NCI-H345 treated with DMSO at 0.1 percent for 48 hours (cell line): Measurements from ENCODE around the gene RBMS1.

Source experiments
- DNase-seq: peaks from one replicate; lab custom pipeline; 2025; ENCODE audit not compliant: unreplicated experiment; lab: John Stamatoyannopoulos, UW

RBMS1 gene

DNA sequence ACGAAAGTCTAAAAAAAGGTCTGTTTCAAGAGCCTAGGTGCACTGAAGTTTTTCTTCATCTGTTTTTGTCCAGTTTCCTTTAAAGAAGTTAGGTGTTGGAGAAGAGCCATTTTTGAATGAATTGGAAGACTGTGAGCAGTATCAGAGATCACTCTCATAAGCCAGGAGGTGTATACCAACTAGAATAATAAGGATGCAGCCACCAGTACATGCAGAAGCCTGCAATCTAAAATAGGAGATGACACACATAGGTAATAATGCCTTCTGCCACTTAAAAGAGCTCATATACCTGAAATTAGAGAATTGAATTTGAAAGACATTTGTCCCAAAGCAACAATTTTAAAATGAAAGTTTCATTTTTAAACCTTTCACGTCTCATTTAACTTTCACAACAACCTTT is 81.7 kb downstream of the RBMS1 start:
- DNase-seq = no peak

DNA sequence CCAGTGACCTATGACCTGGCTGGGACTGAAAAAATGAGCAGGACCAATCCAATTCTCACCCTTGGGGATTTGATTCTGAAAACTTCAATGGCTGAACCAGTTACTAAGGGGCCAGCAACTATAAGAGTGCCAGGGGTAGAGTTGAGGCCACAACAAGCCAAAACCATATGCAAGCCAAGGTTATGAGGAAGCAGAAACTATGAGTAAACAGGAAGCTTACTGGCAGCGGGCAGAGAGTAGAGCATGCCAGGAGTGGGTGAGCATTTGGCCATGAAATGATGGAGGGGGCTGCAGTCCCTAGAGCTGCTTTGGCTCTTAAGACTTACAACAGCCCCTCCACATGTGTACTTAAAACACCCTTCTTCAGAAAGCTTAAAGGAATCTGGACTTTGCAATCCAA is 82.4 kb downstream of the RBMS1 start:
- no peak for DNase-seq

DNA sequence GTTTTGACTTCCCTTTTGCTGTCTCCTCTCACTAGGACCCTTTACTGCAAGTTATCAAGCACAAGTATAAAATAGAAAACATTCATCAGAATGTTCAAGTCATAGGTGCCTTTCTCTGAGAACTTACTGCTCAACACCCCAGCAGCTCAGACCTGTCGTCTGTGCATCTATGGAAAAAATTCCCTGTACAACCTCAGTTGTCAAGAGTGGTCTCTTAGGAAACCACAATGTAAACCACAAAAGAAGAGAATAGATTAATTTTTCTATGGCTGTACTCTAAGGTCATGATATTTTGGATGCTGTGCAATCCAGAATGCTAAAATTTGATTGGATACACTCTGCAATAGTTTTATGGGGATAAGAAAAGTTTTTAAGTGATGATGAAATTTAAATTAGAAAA is 84.1 kb downstream of the RBMS1 start:
- DNase-seq = no peak

DNA sequence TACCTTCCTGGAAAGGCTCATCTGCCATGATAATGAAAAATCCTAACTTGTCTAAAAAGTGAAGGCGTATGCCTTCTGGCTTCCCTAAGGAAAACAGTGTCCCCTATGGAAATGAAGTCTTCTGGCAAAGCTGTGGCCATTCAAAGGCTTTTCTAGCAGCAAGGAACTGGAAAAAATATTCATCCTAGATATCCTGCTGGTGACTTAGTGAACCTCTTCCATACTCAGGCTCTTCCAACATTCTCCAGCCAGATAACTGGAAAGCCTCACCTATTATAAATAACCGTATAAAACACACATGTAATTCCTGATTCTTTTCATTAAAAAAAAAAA is 84.7 kb downstream of the RBMS1 start:
- DNase-seq = no peak

DNA sequence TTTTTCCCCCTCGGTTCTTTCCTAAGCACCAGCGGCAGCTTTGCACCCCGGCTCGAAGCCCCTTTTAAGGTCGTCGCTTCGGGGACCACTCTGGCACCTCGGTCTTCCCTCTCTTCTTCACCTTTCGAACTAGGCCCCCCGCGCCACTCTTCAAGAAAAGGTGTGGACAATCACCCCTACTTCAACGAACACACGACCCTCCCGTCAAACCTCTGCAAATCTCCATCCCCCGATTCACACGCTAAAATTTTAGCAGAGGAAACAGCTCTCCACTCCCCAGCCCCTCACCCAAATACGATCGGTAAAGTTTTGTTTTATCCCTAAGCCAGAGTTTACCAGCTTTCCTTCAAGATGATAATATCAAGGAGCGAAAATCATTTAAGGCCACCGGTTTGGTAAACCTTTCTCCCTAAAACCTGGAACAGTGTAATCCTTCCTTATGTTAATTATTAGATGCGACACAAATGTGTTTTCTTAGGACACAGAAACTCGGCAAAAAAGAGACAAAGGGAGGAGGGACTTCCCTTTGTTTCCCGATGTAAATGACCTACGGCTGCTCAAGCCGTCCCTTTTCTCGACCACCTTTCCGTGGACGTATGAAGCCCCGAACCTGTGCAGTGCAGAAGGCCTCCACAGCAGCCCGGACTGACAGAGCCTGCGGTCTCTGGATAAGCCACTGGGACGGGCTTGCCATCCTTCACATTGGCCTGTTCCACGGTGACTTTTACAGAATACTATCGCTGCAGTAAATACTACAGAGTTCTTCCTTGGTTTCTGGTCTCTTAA is 85.2 kb downstream of the RBMS1 start:
- no peak for DNase-seq

DNA sequence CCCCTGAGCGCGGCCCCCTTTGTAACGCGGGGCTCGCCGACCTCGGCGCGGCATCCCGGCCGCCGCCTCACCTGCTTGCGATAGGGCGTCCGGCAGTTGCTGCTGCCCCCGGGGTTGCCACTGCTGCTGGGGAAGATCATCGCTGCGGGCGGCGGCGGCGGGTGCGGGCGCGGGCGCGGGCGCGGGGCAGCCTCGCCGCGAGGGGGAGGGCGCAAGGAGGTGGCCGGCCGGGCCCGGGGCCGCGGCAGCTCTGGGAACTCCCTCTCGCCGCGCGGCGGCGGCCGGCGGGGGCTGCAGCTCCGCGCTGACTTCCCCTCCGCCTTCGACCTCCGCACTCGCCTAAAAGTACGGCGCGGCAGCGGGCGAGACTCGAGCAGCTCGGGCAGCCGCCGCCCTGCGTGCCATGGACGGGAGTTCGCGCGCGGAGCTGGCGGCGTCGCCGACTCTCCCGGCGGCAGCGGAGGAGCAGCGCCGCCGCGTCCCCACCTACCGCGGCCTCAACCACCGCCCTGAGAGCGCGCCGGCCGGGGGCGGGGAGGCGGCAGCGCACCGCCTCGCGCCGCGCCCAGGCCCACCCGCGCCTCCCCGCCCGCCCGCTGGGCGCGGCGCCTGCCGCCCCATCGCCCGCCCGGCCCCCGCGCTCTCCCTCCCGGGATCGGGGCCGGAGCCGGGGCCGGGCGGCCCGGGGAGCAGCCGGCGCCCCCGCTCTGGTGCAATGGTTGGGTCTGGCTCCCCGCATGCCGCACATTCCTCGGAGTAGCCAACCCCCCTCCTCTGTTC is 86.0 kb downstream of the RBMS1 start:
- DNase-seq = no peak

DNA sequence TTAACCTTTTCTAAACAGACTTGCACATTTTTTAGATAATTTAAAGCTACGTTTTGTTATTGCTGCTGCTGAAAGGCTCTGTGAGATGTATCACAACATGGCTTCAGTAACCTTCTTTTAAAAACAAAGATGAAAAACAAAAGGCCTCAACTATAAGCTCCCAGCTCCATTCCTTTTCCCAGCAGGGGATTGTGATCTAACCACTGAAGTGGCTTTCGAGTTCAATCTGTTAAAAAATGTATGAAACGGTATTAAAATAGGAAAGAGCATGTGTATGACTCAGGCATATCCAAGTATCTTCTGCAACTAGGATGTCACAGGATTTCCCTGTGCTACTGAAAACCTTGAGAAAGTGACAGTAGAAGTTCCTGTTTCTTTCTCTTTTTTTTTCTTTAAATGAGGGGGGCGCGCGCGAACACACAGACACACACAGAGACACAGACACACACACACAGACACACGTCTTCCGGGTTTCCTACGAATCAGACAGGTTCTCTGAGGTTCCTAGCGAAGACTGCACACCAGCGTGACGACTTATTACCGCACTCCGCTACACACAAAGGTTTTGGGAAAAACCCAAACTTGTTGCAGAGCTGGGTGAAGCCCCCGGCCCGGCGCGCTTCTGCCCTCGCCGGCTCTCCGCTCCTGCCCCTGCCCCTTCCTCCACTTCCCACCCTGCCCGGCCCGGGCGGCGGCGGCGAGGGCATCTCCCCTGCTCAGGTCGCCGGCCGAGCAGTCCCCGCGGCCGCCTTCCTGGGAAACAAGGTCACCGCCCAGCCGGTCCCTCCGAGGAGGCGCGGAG is 86.8 kb downstream of the RBMS1 start:
- DNase-seq = peak; percentile 38

DNA sequence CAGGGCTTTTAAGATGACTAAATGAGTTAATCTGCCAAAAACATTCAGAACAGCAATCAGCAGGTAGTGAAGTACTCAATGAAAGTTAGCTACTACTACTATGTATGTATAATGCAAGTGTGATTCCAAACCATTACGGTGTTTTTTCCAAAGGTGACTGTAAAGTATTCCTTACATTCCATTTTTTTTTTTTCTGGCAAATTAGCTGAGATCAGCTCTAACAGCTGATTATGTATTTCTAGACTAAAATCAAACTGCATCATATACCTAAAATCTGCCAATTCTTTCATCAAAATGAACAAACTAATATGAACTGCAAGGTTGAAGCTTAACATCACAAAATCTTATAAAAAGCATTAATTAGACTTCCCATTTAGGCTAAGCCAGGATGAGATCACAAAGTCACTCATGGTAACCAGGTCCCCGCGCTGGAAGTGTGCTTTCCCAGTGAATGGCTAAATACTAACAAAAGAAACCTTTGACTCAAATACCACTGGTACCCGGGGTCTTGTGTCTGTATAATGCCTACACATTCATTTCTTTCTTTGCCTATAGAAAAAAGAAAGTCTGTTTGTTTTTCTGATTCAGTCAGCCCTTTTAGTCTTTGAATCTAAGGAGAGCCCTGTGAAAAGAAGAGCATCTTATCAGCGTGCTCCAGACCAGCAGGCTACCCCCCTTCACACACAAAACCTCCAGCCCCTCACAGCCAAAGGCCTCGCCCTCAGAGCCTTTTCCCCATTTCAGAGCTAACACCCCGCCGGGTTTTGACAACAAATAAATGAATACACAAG is 88.3 kb downstream of the RBMS1 start:
- no peak for DNase-seq

DNA sequence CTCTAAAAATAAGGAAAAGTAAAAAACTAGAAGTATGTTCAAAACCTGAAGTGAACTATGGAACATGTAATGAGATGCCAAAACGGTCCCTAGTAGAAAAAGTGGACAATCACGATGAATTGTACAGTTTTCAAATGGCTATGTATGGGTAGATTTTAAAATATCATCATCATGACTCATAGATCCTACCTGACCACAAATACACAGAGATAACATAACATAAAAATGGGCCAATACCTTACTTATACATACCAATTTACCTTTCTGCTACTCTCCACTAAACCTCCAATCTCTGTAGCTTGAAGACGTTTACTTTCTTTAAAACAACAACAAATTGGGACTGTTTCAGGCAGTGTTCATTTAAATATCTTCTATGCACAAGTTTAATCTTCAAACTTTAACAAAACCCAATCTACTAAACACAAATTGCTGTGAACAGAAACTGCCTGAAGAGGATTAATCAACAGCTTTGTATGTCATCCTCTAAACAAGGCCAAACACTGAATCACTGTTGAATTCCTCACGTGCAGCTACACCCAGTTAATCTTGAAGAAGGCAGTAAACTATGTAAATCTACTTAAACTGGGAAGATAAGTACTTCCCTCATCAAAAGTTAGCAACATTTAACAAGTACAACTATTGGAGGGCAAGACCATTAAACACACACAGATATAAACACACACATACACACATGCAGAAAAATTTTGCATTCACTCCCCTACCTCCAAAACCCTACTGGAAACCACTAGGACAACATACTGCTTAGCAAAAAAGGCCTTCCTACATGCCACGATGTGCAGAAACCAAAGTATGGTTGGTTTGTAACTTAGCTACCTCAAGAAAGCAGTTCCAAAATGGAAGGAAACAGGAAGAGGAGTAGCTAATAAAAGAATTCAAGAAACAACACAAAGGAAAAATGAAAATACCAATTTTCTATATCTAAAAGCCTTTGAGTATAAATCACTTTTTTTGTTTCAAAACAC is 90.3 kb downstream of the RBMS1 start:
- DNase-seq = no peak

DNA sequence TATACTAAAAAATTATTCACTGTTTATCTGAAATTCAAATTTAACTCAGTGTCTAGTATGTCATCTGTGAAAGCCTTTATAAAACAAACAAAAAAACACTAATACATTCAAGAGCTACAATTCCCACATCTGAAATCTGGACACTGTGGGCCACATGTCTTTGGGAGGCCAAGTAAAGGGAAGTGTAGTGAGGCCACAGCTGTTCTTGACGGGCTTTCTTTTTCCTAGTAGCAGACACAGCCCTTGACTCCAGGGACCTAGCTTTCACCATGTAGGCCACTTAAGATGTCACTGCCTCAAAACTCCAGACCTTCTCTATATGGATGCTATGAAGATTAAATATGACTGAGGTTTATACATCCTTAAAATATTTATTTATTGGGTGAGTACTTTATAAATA is 91.1 kb downstream of the RBMS1 start:
- DNase-seq = no peak

DNA sequence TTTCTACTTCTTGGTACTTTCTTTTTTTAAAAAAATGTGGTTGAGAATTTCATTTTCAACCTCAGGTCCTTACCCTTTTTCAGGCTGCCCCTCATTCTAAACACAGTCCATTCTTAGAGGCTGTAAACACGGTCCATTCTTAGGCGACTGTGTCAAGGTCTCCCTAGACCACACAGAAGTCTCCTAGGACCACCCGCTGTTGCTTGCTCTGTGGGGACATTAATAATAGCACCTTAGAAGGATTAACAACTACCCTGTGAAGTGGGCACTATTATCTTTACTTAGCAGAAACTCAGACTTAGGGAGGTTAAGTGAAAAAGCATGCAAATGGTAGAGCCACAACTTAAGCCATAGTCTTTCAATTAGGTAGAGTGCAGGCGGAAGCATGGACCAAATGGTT is 91.7 kb downstream of the RBMS1 start:
- DNase-seq = no peak

DNA sequence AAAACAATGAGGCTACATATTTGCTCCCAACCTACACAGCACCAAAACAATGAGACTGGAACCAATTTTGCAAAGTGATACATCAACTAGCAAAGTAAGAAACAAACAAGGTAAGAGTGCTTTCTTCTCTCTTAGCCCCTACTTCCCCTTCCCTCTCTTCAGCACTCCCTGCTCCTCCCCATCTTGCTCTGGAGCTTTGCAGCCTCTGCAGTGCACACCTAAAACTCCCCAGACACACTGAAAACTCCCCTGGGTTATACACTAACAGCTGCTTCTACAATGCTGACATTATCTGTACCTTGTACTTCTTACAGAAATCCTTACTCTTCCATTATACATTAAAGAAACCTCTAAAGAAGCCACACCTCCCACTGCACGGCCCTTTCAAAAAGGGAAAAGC is 93.7 kb downstream of the RBMS1 start:
- no peak for DNase-seq

DNA sequence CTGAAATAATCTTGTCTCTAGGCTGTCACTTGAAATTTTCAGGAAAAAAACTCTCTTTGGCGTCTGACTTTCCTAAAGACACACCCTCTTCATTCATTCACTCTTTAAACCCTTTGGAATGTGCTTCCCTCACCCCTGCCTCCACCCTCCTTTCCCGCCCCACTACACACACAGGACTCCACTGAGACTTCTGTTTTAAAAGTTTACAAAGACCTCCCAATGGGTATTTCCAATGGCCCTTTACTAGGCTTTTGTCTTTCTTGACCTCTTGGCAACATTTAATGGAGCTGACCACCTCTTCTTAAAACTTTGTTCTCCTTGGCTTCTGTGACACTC is 96.1 kb downstream of the RBMS1 start:
- no peak for DNase-seq

DNA sequence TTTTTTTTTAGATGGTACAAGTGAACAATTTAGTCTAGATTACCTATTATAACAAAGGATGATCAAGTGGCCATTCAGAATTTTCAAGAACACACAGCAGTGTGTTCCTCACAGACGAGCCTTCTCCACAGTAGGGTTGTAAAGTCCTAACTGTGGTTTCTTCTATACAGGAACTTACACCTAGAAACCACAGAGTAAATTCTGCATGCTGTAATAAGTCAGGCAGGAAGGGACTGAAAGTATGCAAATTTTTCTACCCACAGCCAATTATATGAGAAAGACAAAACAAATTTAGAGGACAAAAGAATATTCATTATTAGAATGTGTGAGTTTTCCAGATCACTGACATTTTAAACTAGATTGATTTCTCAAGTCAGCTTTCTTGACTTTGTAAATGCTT is 99.5 kb downstream of the RBMS1 start:
- no peak for DNase-seq

DNA sequence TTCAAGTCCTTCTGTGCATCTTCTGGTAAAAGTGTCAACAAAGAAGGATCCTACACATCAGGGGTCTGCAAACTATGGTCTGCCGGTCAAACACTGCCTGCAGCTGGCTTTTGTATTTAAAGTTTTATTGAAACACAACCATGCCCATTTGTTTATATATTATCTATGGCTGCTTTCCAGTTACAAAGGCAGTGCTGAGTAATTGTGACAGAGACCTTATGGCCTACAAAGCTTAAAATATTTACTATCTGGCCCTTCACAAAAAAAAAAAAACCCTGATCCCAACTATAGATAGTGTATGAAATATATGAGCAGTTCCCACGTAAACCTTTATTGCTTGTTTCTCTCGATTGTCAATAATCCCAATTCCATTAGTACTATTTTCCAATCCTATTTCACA is 101.4 kb downstream of the RBMS1 start:
- DNase-seq = no peak

DNA sequence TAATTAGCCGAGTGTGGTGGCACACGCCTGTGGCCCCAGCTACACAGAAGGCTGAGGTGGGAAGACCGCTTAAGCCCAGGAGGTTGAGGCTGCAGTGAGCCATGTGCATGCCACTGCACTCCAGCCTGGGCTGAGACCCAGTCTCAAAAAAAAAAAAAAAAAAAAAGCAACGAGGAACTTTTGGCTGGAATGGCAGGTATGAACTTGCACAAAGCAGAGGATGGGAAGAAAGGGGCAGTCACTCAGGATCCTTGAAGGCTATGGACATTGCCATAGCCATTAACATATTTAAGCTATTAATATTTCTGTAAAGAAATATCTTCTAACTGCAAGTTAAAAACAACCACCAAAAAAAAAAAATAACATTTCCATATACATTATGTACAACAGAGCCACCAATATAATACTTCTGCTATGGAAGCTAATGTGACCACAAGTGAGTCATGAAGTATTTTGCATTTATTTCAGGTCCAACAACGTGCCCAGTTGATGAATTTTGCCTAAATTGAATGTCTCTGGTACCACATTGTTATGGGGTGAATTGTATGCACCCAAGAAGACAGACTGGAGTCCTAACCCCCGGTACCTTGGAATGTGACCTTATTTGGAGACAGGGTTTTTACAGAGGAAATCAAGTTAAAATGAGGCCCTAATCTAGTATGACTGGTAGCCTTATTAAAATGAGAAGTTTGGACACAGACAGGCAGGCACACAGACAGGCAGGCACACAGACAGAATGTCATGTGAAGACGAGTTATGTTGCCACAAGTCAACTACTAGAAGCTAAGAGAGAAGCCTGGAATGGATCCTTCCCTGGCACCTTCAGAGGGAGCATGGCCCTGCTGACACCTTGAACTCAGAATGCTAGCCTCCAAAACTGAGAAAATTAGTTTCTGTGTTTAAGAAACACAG is 102.8 kb downstream of the RBMS1 start:
- no peak for DNase-seq

DNA sequence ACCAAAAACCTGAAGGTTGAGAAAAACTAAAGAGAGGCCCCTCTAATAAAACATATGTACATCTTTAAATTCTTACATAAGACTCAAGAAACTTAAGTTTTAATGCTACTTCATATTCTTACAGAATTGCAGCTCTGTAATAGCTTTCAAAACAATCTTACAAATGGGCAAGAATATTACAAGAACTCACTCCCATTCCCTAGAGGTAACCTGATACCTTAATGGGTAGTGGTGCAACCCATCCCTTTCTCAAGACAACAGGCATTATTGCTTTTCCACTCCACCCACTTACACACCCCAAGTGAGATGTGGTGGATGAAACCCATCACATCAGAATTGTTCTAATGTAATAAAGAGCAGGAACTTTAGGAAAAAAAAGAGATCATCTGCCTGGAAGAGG is 103.7 kb downstream of the RBMS1 start:
- DNase-seq = no peak

DNA sequence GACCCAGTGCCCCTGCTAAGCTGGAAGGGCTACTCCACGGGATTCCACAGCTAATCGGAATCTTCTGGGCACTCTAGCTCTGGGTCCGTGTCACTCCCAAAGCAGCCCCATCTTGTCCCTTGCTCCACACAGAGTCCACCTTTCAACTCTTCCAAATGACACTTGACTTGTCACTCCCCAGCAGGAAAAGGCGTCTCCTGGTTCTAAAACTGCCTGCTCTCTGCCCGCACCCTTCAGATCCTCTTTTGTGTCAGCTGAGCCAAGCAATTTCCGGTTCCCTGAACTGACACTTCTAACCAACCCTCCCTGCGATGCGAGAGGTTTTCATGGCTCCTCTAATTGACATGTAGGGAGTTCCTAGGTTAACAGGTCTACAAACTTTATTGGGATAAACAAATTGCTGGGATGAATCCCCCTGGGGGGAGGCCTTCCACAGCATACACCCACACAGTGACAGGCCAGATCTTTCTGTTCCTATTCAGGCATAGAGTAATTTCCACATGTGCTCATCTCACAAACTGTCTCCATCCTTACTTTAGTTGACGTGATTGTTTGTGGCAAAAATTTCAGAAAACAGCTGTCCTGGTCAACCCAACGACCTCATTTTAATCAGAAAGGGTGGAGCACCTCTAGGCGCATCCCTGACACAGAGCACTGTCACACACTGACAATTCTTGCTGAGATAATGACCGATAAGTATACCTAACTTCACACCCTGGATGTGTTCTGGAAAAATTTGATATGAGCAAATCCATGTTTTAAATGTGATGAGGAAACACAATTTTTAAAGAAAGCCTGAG is 104.9 kb downstream of the RBMS1 start:
- DNase-seq = no peak
